NCI-H1417 treated with DMSO at 0.1 percent for 48 hours (cell line): ENCODE measurements around the gene BRAP.
"Not testable (repeated sequence)": the region's sequence is repeated elsewhere in the genome, so short reads cannot be mapped to it uniquely, and the experiment has no call there.

Experiments used
- DNase-seq: peaks from one replicate; lab custom pipeline; 2025; lab: John Stamatoyannopoulos, UW

BRAP gene

DNA sequence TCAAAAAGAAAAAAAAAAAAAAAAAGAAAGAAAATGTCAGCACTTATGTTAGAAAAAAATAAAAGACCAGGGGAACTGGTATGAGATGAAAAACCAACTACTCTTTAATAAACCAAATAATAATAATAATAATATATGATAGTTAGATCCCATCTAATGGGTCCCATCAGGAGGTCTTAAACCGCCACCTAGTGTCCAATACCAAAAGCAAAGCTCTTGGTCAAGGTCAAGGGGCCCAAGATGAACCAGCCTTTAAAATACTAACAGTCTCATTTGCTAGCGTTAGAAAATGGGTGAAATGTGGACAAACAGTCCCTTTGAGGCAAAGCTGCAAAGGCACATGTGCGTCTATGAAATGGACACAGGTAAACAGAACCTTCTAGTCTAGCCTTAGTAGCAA lies 12.3 kb downstream of the BRAP start:
- DNase-seq = no peak

DNA sequence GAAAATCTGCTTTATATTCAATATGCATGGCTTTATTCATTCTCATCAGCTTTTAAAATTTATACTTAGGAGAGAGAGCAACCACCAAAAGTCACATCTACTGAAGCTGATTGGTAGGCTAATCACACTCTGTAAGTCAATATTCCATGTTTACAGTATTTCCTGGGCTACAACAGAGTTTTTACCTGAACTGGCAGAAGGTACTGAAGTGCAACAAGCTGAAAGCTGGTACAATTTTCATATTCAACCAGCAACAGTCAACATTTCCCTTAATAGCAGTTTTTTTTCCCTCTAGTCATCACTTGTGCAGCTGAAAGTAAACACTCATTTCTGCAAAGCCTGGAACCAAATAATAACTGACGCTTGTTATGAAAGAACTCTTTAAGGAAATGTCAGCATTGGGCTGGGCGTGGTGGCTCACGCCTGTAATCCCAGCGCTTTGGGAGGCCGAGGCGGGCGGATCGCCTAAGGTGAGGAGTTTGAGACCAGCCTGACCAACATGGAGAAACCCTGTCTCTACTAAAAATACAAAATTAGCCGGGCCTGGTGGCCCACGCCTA lies 12.9 kb downstream of the BRAP start:
- DNase-seq = no peak

DNA sequence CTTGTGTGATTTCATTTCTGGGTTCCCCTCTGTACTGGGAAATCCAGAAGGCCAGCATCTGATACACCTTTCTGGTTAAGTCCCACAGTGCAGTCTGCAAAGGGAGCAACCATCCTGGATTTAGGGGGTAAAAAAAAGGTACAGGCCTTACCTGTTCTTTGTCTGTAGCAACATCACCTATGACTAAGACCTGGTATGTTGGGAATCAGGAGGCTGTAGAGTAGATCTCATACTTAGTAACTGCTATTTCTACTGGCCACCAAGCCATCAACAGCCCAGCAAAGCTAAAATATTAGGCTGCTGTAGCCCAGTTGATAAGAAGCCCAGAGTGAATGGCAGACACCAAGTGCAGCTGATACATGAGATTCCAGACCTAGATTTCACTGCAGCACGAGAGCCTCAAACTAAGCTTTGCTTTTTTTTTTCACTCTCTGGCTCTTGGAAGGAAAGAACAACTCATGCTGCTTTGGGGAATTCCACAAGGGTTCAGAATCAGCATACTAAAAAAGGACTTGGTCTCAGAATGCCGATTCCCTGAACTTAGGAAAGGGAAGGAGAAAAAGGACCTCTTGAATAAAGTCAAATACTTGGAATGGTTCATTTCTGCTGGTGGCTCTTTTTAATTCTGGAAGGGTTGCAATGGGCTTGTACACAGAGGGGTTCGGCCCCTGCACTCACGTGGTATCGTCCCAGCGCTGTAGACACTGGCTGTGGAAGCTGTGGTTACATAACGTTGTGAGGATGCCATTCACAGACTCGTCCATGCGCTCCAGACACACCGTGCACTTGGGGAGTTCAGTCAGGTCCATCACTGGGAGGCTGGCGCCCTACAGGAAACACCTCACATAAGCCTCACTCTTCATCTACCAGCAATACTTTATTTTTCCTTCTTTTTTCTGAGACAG lies 20.5 kb downstream of the BRAP start:
- DNase-seq = no peak

GRCh38 chr12:111664499-111664898 lies 21.3 kb downstream of the BRAP start:
- no peak for DNase-seq

- DNase-seq = no peak
Measured at GRCh38 chr12:111656016-111656415, 29.7 kb downstream of the BRAP start.

GRCh38 chr12:111655356-111655755 lies 30.4 kb downstream of the BRAP start:
- no peak for DNase-seq

GRCh38 chr12:111653596-111653995 lies 32.2 kb downstream of the BRAP start:
- no peak for DNase-seq

DNA sequence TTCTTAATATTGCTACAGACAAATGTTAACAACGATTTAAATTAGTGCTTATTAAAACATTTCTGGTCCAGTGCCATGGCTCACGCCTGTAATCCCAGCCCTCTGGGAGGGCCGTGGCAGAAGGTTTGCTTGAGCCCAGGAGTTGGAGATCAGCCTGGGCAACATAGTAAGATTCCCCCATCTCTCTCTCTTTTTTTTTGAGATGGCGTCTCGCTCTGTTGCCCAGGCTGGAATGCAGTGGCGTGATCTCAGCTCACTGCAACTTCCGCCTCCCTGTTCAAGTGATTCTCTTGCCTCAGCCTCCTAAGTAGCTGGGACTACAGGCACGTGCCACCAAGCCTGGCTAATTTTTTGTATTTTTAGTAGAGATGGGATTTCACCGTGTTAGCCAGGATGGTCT lies 33.2 kb downstream of the BRAP start:
- not testable (repeated sequence) for DNase-seq

- no peak for DNase-seq
Measured at GRCh38 chr12:111650912-111651311, 34.8 kb downstream of the BRAP start.

GRCh38 chr12:111645433-111645832 lies 40.3 kb downstream of the BRAP start:
- DNase-seq = no peak

- DNase-seq = no peak
Measured at GRCh38 chr12:111643427-111643826, 42.3 kb downstream of the BRAP start.

DNA sequence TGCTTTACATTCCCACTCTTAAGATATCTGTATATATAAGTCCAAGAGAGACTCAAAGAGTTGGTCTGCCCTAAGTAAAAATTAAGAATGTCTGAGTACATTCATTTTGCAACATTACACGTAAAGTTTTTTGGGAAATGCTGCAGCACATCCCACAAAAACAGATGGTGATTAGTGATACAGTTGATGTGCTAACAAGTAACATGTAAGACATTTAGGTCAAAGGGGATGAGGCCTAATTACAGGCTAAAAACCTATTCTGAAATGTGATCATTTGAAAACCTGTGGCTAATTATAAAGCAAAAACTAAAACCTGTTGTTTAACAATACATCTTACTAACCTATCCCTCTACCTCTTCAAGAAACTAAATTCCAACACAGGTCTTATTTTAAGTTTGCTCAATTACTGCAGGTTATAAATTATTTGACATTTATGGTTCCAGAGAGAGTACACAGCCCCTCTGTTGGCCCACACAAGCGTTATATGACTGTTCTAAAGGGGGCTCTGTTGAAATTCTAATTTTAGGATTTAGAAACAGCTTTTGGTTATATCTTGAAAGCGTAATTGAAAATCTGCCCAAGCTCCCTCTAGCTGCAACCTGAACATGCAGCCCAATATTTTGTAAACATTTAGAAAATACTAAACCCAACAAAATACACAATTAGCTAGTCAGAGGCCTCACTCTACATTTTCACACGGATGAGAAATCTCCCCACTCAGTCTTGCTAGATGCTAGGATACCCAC lies 42.9 kb downstream of the BRAP start:
- DNase-seq = no peak

DNA sequence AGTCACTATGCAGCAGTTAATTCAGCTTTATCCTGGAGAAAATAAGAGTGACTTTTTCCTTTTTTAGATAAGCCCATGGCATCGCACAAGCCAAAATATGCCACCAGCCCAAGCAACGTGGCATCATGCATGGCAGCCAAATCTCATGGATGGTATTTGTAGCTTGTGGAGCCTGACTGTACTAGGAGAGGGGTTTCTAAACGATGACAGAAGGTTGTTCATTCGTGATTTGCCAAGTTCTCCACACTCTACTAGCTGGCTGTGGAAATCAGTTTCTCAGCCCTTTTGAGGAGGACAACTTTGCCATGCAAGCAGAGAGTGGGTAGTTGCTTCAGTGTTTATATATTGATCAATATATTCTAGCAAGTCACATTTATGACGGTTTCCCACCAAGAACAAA lies 45.2 kb downstream of the BRAP start:
- no peak for DNase-seq

DNA sequence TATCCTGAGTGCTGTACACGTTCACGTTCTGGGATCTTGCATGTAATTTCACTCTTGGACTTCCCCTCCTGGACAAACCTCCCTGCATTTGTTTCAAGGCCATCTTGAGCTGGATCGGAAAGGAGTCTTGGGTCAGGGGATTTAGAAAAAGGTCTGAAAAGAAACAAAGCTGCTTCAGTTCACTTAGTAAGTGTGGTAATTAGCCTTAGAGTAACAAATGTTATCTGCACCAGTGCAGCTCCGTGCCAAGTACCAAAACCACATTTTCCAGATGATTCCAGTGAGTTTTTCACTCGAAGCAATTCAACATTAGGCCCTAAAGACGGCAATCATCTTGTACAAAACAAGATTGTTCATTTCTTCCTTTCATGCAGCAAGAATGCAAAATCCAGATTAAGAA lies 47.2 kb downstream of the BRAP start:
- no peak for DNase-seq

DNA sequence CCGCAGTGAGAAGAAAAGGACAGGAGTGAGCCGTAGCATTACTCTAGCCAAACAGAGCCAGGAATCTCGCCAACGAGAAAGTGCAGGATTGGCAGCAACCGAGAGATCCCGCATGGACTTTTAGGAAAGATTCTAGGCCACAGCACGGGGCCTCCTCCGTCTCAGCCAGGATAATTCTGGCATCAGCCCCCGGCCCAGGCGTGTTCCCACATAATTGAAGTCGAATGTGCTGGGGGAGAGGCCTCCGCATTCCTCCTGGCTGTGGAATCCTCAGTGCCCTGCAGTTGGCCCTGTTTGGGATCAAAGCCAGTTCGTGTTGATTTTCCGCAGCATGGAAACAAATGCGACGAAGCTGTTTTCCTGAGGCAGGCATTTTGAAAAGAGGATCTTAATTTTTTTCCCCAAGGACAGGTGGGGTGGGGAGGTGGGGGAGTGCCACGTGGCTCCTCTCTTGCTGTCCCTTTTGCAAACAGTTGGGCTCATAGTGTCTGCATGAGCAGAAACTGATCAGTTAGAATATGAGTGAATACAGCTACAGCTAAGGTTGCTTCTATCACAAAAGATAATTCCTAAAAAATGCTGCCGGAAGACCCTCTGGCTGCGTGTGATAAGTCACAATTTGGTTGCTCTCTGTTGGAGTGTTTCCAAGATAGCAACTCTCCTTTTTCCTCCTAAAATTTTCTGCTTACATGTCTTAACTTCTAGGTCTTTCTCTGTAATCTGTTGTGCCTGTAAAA lies 49.4 kb downstream of the BRAP start:
- no peak for DNase-seq

DNA sequence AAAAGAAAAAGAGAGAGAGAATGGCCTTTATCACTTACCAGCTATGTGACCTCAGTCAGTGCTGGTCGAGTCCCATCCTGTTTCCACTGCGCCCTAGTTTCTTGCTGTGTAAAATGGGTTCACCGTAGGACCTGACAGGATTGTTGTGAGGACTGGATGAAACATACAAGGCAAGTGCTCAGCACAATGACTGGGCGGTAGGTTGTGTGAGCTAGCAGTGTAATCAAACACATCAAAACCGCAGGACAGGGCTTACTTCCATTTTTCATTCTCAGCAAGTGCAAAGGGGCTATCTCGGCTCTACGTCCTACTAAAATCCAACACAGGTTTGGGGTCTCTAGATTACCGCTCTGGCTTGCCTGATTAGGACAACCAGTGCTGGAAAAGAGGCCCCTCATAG lies 50.2 kb downstream of the BRAP start:
- DNase-seq = no peak

DNA sequence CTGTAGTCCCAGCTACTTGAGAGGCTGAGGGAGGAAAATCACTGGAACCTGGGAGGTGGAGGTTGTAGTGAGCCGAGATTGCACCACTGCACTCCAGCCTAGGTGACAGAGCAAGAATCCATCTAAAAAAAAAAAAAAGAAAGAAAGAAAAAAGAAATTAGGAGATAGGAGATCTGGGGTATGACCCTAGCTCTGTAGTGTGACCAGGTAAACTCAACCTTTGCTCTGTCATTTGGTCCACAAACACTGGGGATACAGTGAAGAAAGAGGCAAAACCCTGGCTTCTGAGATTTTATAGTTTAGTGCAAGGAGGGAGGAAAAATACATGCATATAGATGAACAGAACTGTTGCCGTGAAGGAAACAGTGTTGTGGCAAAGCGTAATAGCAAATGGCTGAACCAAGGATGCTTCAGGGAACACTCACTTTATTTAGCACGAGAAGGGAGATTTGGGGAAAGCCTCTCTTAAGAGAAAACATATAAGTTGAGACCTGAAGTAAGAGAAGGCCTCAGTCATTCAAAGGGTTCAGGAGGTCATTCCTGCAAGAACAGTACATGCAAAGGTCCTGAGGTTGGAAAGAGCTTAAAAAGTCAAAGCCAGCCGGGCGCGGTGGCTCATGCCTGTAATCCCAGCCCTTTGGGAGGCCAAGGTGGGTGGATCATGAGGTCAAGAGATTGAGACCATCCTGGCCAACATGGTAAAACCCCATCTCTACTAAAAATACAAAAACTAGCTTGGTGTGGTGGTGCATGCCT lies 57.1 kb downstream of the BRAP start:
- DNase-seq = no peak

GRCh38 chr12:111626230-111626629 lies 59.5 kb downstream of the BRAP start:
- DNase-seq = no peak

DNA sequence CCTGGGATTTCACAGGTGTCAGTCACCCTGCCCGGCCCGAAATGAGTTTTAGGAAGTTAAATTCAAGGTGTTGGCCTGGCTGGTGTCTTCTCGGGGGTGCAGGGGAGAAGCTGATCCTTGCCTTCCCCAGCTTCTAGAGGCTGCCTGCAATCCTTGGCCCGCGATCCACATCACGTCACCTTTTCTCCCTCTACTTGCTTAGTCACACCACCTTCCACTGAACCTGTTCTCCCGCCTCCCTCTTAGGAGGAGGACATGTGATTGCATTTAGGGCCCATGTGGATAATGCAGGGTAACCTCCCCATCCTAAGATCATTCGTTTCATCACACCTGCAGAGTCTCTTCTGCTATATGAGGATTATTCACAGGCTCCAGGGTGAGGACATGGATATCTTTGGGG lies 61.2 kb downstream of the BRAP start:
- no peak for DNase-seq

DNA sequence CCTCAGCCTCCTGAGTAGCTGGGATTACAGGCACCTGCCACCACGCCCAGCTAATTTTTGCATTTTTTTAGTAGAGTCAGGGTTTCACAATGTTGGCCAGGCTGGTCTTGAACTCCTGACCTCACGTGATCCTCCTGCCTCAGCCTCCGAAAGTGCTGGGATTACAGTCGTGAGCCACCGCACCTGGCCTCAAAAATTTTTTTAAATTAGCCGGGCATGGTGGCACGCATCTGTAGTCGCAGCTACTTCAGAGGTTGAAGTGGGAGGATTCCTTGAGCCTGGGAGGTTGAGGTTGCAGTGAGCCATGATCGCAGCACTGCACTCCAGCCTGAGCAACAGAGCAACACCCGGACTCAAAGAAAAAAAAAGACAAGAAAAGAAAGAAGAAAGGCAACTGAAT lies 67.9 kb downstream of the BRAP start:
- not testable (repeated sequence) for DNase-seq

DNA sequence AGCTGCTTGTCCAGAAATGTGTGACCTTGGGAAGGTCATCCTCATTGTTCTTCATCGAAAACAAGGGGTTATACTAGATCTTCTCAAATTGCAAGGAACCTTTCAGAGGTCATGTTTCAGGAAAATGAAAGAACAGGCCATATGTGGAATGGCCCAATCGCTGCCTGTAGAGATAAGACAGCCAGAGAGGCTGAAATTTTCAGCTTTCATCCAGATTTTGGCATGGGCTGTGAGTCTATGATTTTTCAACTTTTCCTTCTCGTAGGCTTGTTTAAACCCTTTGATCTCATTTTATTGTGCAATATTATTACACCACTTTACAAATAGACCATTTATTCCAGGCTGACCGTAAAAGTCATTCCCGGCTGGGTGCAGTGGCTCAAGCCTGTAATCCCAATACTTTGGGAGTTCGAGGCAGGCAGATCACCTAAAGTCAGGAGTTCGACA lies 69.6 kb downstream of the BRAP start:
- no peak for DNase-seq

DNA sequence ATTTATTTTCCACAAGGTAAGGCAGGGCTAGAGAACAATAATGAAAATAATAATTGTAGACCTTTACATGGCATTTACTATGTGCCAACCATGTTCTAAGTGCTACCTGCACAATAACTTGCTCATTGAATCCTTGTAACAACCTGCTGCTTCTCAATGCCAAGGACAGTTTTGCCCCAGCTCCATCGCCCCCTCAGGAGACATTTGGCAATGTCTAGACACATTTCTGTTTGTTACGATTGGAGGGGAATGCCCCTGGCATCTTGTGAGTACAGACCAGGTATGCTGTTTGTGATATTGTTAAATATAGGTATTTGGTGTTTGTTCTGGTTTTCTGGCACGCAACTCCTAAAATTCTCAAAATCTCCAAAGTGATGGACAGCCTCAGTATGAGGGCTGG lies 78.5 kb downstream of the BRAP start:
- no peak for DNase-seq
